IMR-90 (cell line): ENCODE results near the gene ADAM21. TPM values are rescaled to one million over a fixed set of nuclear protein-coding genes. Genes with fewer than 3 reads are reported as not detected.

Experiments
- ATAC-seq: fragments of 200-7000 bp; cut with Tn5 transposase; 2 replicates; pipeline ENCODE4 v1.9.1; 2020; ENCODE audit warnings: low read depth, mild to moderate bottlenecking, moderate library complexity
- Bru-seq: library from RNA; stranded (reverse); fragments of 400-500 nt; gene quantifications from one replicate; lab custom pipeline; 2021; lab: Mats Ljungman, UMichigan
- BruChase-seq, 2 experiments: library from RNA; stranded (reverse); fragments of 400-500 nt; gene quantifications; one replicate each; lab custom pipeline; 2021; lab: Mats Ljungman, UMichigan
- BruUV-seq: library from RNA; stranded (reverse); fragments of 400-500 nt; replicated peaks from 2 replicates; lab custom pipeline; 2021; lab: Mats Ljungman, UMichigan
- CTCF ChIA-PET: fragments of 300-600 bp; formaldehyde crosslinking; extraction: SDS; loops from one replicate; lab custom pipeline; 2021; ENCODE audit warnings: antibody characterized with exemption; lab: Yijun Ruan, JAX
- POLR2A ChIA-PET: fragments of 300-600 bp; sonication (Branson Sonifier 250); formaldehyde crosslinking; loops from one replicate; lab custom pipeline; 2022; ENCODE audit warnings: antibody characterized with exemption; ENCODE audit not compliant: unreplicated experiment; lab: Charles Lee
- DNase-seq: peaks from one replicate; pipeline ENCODE4 v3.0.0; 2013
- H2AFZ ChIP-seq: replicated peaks from 2 replicates; pipeline ENCODE3; 2013; ENCODE audit warnings: low read length, mild to moderate bottlenecking; ENCODE audit not compliant: poor library complexity
- H2AK5ac ChIP-seq: 2 replicates; pipeline ENCODE4 v1.6.1; 2013; ENCODE audit warnings: low read depth, low read length, inconsistent platforms
- H2AK9ac ChIP-seq: replicated peaks from 2 replicates; pipeline ENCODE3; 2013; ENCODE audit warnings: mild to moderate bottlenecking, low read depth, low read length, moderate library complexity; ENCODE audit not compliant: poor library complexity
- H2BK120ac ChIP-seq: 2 replicates; pipeline ENCODE4 v1.6.1; 2013; ENCODE audit warnings: low read depth, low read length, inconsistent platforms
- H2BK15ac ChIP-seq: 3 replicates; pipeline ENCODE4 v1.6.1; 2013; ENCODE audit warnings: low read depth, low read length, inconsistent platforms
- H2BK20ac ChIP-seq: 2 replicates; pipeline ENCODE4 v1.6.1; 2013; ENCODE audit warnings: low read depth, mild to moderate bottlenecking, inconsistent platforms, low read length, moderate library complexity
- H2BK5ac ChIP-seq: 2 replicates; pipeline ENCODE4 v1.6.1; 2013; ENCODE audit warnings: mild to moderate bottlenecking, low read depth, low read length, inconsistent platforms; ENCODE audit not compliant: poor library complexity, severe bottlenecking
- H3K14ac ChIP-seq: replicated peaks from 2 replicates; pipeline ENCODE4 v1.6.1; 2013; ENCODE audit warnings: low read depth, low read length, inconsistent platforms
- H3K18ac ChIP-seq: 2 replicates; pipeline ENCODE4 v1.6.1; 2013; ENCODE audit warnings: low read depth, low read length, control low read depth
- H3K23ac ChIP-seq: 2 replicates; pipeline ENCODE4 v1.6.1; 2013; ENCODE audit warnings: low read depth, low read length, inconsistent platforms
- H3K27ac ChIP-seq: 2 replicates; pipeline ENCODE4 v1.5.1; 2013; ENCODE audit warnings: mild to moderate bottlenecking, control low read depth, low read length; ENCODE audit not compliant: insufficient read depth
- H3K27me3 ChIP-seq: 2 replicates; pipeline ENCODE4 v1.6.1; 2013; ENCODE audit warnings: low read length; ENCODE audit not compliant: control insufficient read depth, insufficient read depth
- H3K36me3 ChIP-seq: 2 replicates; pipeline ENCODE4 v1.6.1; 2013; ENCODE audit warnings: low read length, mixed read lengths; ENCODE audit not compliant: control insufficient read depth, insufficient read depth
- H3K4ac ChIP-seq: 2 replicates; pipeline ENCODE4 v1.6.1; 2013; ENCODE audit warnings: low read depth, low read length, inconsistent platforms
- H3K4me1 ChIP-seq: 2 replicates; pipeline ENCODE4 v1.6.1; 2013; ENCODE audit warnings: low read length, mixed read lengths; ENCODE audit not compliant: control insufficient read depth, insufficient read depth
- H3K4me2 ChIP-seq: 2 replicates; pipeline ENCODE4 v1.6.1; 2013; ENCODE audit warnings: low read depth, mild to moderate bottlenecking, control low read depth, low read length, moderate library complexity
- H3K4me3 ChIP-seq: 2 replicates; pipeline ENCODE4 v1.5.1; 2013; ENCODE audit warnings: low read depth, mild to moderate bottlenecking, control low read depth, low read length, moderate library complexity; ENCODE audit not compliant: insufficient read depth
- H3K56ac ChIP-seq: 2 replicates; pipeline ENCODE4 v1.6.1; 2013; ENCODE audit warnings: low read length, inconsistent platforms; ENCODE audit not compliant: insufficient read depth; ENCODE audit errors: extremely low read depth
- H3K79me1 ChIP-seq, 2 experiments: 2 replicates each; pipeline ENCODE4 v1.6.1; 2013; ENCODE audit warnings: low read length in 2 of 2, inconsistent platforms in 1 of 2, low read depth in 1 of 2
- H3K9ac ChIP-seq: 2 replicates; pipeline ENCODE4 v1.6.1; 2013; ENCODE audit warnings: low read depth, low read length, control low read depth
- H3K9me1 ChIP-seq: 2 replicates; pipeline ENCODE4 v1.6.1; 2013; ENCODE audit warnings: low read length, inconsistent platforms; ENCODE audit not compliant: insufficient read depth
- H3K9me3 ChIP-seq: 2 replicates; pipeline ENCODE4 v1.6.1; 2013; ENCODE audit warnings: low read length; ENCODE audit not compliant: control insufficient read depth, insufficient read depth
- H4K20me1 ChIP-seq: 2 replicates; pipeline ENCODE4 v1.6.1; 2013; ENCODE audit warnings: low read length, inconsistent platforms; ENCODE audit not compliant: insufficient read depth
- H4K5ac ChIP-seq: 2 replicates; pipeline ENCODE4 v1.6.1; 2013; ENCODE audit warnings: mild to moderate bottlenecking, low read depth, low read length, control low read depth
- H4K8ac ChIP-seq, 2 experiments: 2 replicates each; pipeline ENCODE4 v1.6.1; 2013; ENCODE audit warnings: low read depth in 2 of 2, low read length in 2 of 2, control low read depth in 1 of 2, inconsistent platforms in 1 of 2
- H4K91ac ChIP-seq: 2 replicates; pipeline ENCODE4 v1.6.1; 2013; ENCODE audit warnings: low read depth, low read length, inconsistent platforms; ENCODE audit not compliant: insufficient read depth
- BHLHE40 ChIP-seq: fragments of 150-350 bp; IDR thresholded peaks from 2 replicates; pipeline ENCODE4 v1.6.1; 2016; ENCODE audit warnings: mild to moderate bottlenecking, low read depth, low read length
- CEBPB ChIP-seq: IDR thresholded peaks from 2 replicates; pipeline ENCODE4 v1.6.1; 2012; ENCODE audit warnings: low read depth, low read length, improper control_type of control experiment
- CHD1 ChIP-seq: IDR thresholded peaks from 2 replicates; pipeline ENCODE4 v1.6.1; 2012; ENCODE audit warnings: low read depth, low read length, improper control_type of control experiment
- FOS ChIP-seq: fragments of 150-350 bp; IDR thresholded peaks from 2 replicates; pipeline ENCODE4 v1.6.1; 2016; ENCODE audit warnings: low read depth, low read length
- MAFK ChIP-seq: IDR thresholded peaks from 2 replicates; pipeline ENCODE4 v1.6.1; 2012; ENCODE audit warnings: low read depth, low read length, improper control_type of control experiment
- MAZ ChIP-seq: IDR thresholded peaks from 2 replicates; pipeline ENCODE4 v1.6.1; 2012; ENCODE audit warnings: low read depth, mild to moderate bottlenecking, low read length, improper control_type of control experiment, moderate library complexity, borderline replicate concordance
- MXI1 ChIP-seq: IDR thresholded peaks from 2 replicates; pipeline ENCODE4 v1.6.1; 2012; ENCODE audit warnings: low read depth, mild to moderate bottlenecking, low read length, moderate library complexity, borderline replicate concordance
- NFE2L2 ChIP-seq: fragments of 150-350 bp; IDR thresholded peaks from 2 replicates; pipeline ENCODE4 v1.6.1; 2016; ENCODE audit warnings: low read depth, mild to moderate bottlenecking, low read length
- POLR2A ChIP-seq: IDR thresholded peaks from 2 replicates; pipeline ENCODE4 v1.6.1; 2012; ENCODE audit warnings: mild to moderate bottlenecking, low read depth, low read length
- RAD21 ChIP-seq: IDR thresholded peaks from 2 replicates; pipeline ENCODE4 v1.6.1; 2012; ENCODE audit warnings: low read length, improper control_type of control experiment
- RCOR1 ChIP-seq: IDR thresholded peaks from 2 replicates; pipeline ENCODE4 v1.6.1; 2012; ENCODE audit warnings: mild to moderate bottlenecking, low read length, improper control_type of control experiment; ENCODE audit not compliant: insufficient replicate concordance
- RFX5 ChIP-seq: IDR thresholded peaks from 2 replicates; pipeline ENCODE4 v1.8.0; 2012; ENCODE audit warnings: low read depth, mild to moderate bottlenecking, low read length, moderate library complexity
- SMC3 ChIP-seq: fragments of 150-350 bp; IDR thresholded peaks from 2 replicates; pipeline ENCODE4 v1.6.1; 2016; ENCODE audit warnings: low read depth, mild to moderate bottlenecking, antibody characterized with exemption, low read length, moderate library complexity
- WGBS, 2 experiments: methylation state at CpG; one replicate each; pipeline versions ENCODE4 v1.1.5 to v1.1.7; 2013; ENCODE audit warnings: missing lambda C conversion rate in 2 of 2; ENCODE audit not compliant: insufficient read length in 1 of 2; ENCODE audit errors: extremely low coverage in 2 of 2; 5-methylcytosine and 5-hydroxymethylcytosine counted together
- dilution Hi-C: fragments of 300-500 bp; cut with HindIII; formaldehyde crosslinking; loops from one replicate; pipeline ENCODE4 v1.14.3; 2018; ENCODE audit warnings: low sequenced_read_pairs; ENCODE audit not compliant: unreplicated experiment
- in situ Hi-C: fragments of 300-500 bp; cut with MboI; formaldehyde crosslinking; loops from 3 replicates; pipeline ENCODE4 v1.14.3; 2019; ENCODE audit warnings: low sequenced_read_pairs, inconsistent platforms, mixed read lengths
- intact Hi-C: fragments of 100-400 bp; cut with micrococcal nuclease; formaldehyde crosslinking; loops from 2 replicates; pipeline ENCODE4 v1.10.0; 2022
- long read RNA-seq: library from polyadenylated mRNA; unstranded; transcript quantifications from one replicate; pipeline ENCODE4 v2.0.0, GENCODE V29; 2021; ENCODE audit not compliant: unreplicated experiment
- polyA plus RNA-seq, 3 experiments: library from polyadenylated mRNA; depleted of rRNA; stranded (reverse); fragments of >200 nt; gene quantifications; 2 replicates each; pipeline ENCODE4 v1.2.3, GENCODE V29; 2012; ENCODE audit warnings: low replicate concordance in 1 of 3
- total RNA-seq: library from RNA; depleted of rRNA; stranded (reverse); fragments of >200 nt; gene quantifications from 2 replicates; pipeline ENCODE4 v1.2.3, GENCODE V29; 2012; rRNA removed
- TF ChIP-seq, protein P1 (sequence below): conservative IDR thresholded peaks from 2 replicates; pipeline ENCODE4 v1.5.1; 2012; ENCODE audit warnings: mild to moderate bottlenecking, low read depth, low read length, improper control_type of control experiment
- TF ChIP-seq, protein P2 (sequence below): fragments of 150-350 bp; IDR thresholded peaks from 2 replicates; pipeline ENCODE4 v1.6.1; 2016; ENCODE audit warnings: low read depth, mild to moderate bottlenecking, low read length, moderate library complexity, borderline replicate concordance
- TF ChIP-seq, protein P3 (sequence below): fragments of 150-350 bp; IDR thresholded peaks from 2 replicates; pipeline ENCODE4 v1.6.1; 2017; ENCODE audit warnings: mild to moderate bottlenecking, antibody characterized with exemption, low read length, low read depth

ADAM21 gene
- total RNA-seq (0.28 and 0.36 TPM in 2 replicates), polyA plus RNA-seq (2012; rRNA removed) (0.11 and 0.15 TPM in 2 replicates), Bru-seq, nascent RNA (percentile 13 among the genes with signal in this experiment), BruChase-seq, experiment 1, labeled RNA remaining after a 6-hour chase (percentile 12 among the genes with signal in this experiment), BruChase-seq, experiment 2, labeled RNA remaining after a 2-hour chase (not detected)
- 0.04 and 0.09 TPM in 2 replicates for polyA plus RNA-seq (2012; cell fraction: cytosol; rRNA removed)
- polyA plus RNA-seq (2012; cell fraction: nucleus; rRNA removed; ENCODE audit: low replicate concordance), result 0.09 TPM in 1 of 2 replicates, not detected in the other
- long read RNA-seq, partial matches to known transcripts, result 0 of 2 reads
- long read RNA-seq, other reads (novel, unspliced or antisense), result 2 of 2 reads

- no CpG with 5 or more reads among the region's 1 CpG for WGBS, 2 experiments
- no peak within 1 kb of the TSS for H3K9ac ChIP-seq
- H4K5ac ChIP-seq, result no peak within 1 kb of the TSS
- H3K9me3 ChIP-seq, result no peaks in the 10 kb centered on the region
- no peaks in the 10 kb centered on the region for H3K27me3 ChIP-seq
- H4K91ac ChIP-seq, result no peak within 1 kb of the TSS
- no peak within 1 kb of the TSS for H3K4me3 ChIP-seq
- H2AK9ac ChIP-seq, result no peak within 1 kb of the TSS
- H3K36me3 ChIP-seq, result no peaks in the 10 kb centered on the region
- H3K9me1 ChIP-seq, result no peaks in the 10 kb centered on the region
- no peak within 1 kb of the TSS for H3K18ac ChIP-seq
- TF ChIP-seq, protein P1, sequence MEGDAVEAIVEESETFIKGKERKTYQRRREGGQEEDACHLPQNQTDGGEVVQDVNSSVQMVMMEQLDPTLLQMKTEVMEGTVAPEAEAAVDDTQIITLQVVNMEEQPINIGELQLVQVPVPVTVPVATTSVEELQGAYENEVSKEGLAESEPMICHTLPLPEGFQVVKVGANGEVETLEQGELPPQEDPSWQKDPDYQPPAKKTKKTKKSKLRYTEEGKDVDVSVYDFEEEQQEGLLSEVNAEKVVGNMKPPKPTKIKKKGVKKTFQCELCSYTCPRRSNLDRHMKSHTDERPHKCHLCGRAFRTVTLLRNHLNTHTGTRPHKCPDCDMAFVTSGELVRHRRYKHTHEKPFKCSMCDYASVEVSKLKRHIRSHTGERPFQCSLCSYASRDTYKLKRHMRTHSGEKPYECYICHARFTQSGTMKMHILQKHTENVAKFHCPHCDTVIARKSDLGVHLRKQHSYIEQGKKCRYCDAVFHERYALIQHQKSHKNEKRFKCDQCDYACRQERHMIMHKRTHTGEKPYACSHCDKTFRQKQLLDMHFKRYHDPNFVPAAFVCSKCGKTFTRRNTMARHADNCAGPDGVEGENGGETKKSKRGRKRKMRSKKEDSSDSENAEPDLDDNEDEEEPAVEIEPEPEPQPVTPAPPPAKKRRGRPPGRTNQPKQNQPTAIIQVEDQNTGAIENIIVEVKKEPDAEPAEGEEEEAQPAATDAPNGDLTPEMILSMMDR, result no peak
- TF ChIP-seq MAFK (no peak), SMC3 (no peak), NFE2L2 (no peak), BHLHE40 (no peak), FOS (no peak), RCOR1 (no peak), CHD1 (no peak), MAZ (no peak), MXI1 (no peak), POLR2A (no peak), RFX5 (no peak), CEBPB (no peak), RAD21 (no peak)
- TF ChIP-seq, protein P2, sequence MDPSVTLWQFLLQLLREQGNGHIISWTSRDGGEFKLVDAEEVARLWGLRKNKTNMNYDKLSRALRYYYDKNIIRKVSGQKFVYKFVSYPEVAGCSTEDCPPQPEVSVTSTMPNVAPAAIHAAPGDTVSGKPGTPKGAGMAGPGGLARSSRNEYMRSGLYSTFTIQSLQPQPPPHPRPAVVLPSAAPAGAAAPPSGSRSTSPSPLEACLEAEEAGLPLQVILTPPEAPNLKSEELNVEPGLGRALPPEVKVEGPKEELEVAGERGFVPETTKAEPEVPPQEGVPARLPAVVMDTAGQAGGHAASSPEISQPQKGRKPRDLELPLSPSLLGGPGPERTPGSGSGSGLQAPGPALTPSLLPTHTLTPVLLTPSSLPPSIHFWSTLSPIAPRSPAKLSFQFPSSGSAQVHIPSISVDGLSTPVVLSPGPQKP, result no peak
- TF ChIP-seq, protein P3, sequence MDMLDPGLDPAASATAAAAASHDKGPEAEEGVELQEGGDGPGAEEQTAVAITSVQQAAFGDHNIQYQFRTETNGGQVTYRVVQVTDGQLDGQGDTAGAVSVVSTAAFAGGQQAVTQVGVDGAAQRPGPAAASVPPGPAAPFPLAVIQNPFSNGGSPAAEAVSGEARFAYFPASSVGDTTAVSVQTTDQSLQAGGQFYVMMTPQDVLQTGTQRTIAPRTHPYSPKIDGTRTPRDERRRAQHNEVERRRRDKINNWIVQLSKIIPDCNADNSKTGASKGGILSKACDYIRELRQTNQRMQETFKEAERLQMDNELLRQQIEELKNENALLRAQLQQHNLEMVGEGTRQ, result no peak
- intact Hi-C loops (no loop called here), in situ Hi-C loops (no loop called here), dilution Hi-C loops (no loop called here)
- no peak within 1 kb of the TSS for H3K27ac ChIP-seq
- POLR2A ChIA-PET, result no interaction called here
- no peak within 1 kb of the TSS for H3K56ac ChIP-seq
- H2BK15ac ChIP-seq, result no peak within 1 kb of the TSS
- no peak for ATAC-seq
- no peak within 1 kb of the TSS for H3K4ac ChIP-seq
- no TSS peak for BruUV-seq
- no peak within 1 kb of the TSS for H2BK20ac ChIP-seq
- H3K14ac ChIP-seq, result no peak within 1 kb of the TSS
- H3K4me1 ChIP-seq, result no peaks in the 10 kb centered on the region
- no peak within 1 kb of the TSS for H3K23ac ChIP-seq
- no peak within 1 kb of the TSS for H2BK5ac ChIP-seq
- no peak within 1 kb of the TSS for H3K4me2 ChIP-seq
- CTCF ChIA-PET, result no interaction called here
- H2BK120ac ChIP-seq, result no peak within 1 kb of the TSS
- H4K20me1 ChIP-seq, result no peaks in the 10 kb centered on the region
- no peak for DNase-seq
- H2AFZ ChIP-seq, result no peak within 1 kb of the TSS
- no peak within 1 kb of the TSS for H4K8ac ChIP-seq
- H3K79me1 ChIP-seq, result no peaks in the 10 kb centered on the region
- H2AK5ac ChIP-seq, result no peak within 1 kb of the TSS
These were observed at the start of gene ADAM21 for GRCh38 chr14:70451874-70452273. Gene ADAM21 (plus strand): TSS chr14:70452174. CDS start chr14:70457500, 5,326 bp downstream.
